ENCODE results near the gene SIGMAR1. TPM values are rescaled to one million over a fixed set of nuclear protein-coding genes. Genes with fewer than 3 reads are reported as not detected.

Gene SIGMAR1
- total RNA-seq, 2 experiments from 2014 or later = 11.7 to 12.1 TPM

GRCh38 chr9:34600908-34601307 lies 36.7 kb downstream of the SIGMAR1 start:
- H3K9me3 ChIP-seq (ENCODE audit: control insufficient read depth in 1 of 2, insufficient read depth in 1 of 2, low read length in 2 of 2) = no peaks in the 10 kb centered on the region
- POLR2A ChIA-PET = no interaction called here
- DNase-seq = no peak
- CTCF ChIA-PET = no interaction called here
- no peak overlapping the region for H3K27ac ChIP-seq (ENCODE audit: low read depth in 1 of 2, low read length in 2 of 2)
- H3K4me3 Mint-ChIP-seq = no peak overlapping the region
- H3K9me3 Mint-ChIP-seq = no peaks in the 10 kb centered on the region
- H3K36me3 Mint-ChIP-seq (ENCODE audit: low read depth) = no peaks in the 10 kb centered on the region
- TF ChIP-seq CTCF (IDR thresholded peaks at IDR 0.05) = no peak
- no peaks in the 10 kb centered on the region for H3K36me3 ChIP-seq (ENCODE audit: insufficient read depth, low read length)
- H3K27me3 ChIP-seq (ENCODE audit: control insufficient read depth in 1 of 2, insufficient read depth in 2 of 2, low read length in 2 of 2) = no peaks in the 10 kb centered on the region
- no peaks in the 10 kb centered on the region for H3K4me1 Mint-ChIP-seq (ENCODE audit: low read depth)
- no peak overlapping the region for H3K4me3 ChIP-seq (ENCODE audit: low read length)
- H3K4me1 ChIP-seq (ENCODE audit: insufficient read depth, low read length) = no peaks in the 10 kb centered on the region
- ATAC-seq (ENCODE audit: poor library complexity) = no peak
- H3K27me3 Mint-ChIP-seq = peaks cover 19% of the 10 kb centered on the region
- H3K27ac Mint-ChIP-seq = no peak overlapping the region
- intact Hi-C loops (cut with DNase I, micrococcal nuclease) = loop anchor here in 1 of 2 experiments (2.0 kb wide), 1 partner anchor 52 kb away; no protein-coding TSS in a partner anchor

- ChIA-PET CTCF (no interaction called here), POLR2A (no interaction called here)
- no peak overlapping the region for H3K4me3 ChIP-seq (ENCODE audit: low read length)
- DNase-seq (no peak), ATAC-seq (ENCODE audit: poor library complexity) (no peak)
- no peak for TF ChIP-seq CTCF (IDR thresholded peaks at IDR 0.05)
- Mint-ChIP-seq H3K9me3 (no peaks in the 10 kb centered on the region), H3K4me3 (no peak overlapping the region), H3K27me3 (peaks cover 27% of the 10 kb centered on the region), H3K27ac (no peak overlapping the region), H3K36me3 (ENCODE audit: low read depth) (no peaks in the 10 kb centered on the region), H3K4me1 (ENCODE audit: low read depth) (no peaks in the 10 kb centered on the region)
- no peaks in the 10 kb centered on the region for H3K9me3 ChIP-seq (ENCODE audit: control insufficient read depth in 1 of 2, insufficient read depth in 1 of 2, low read length in 2 of 2)
- H3K27me3 ChIP-seq (ENCODE audit: control insufficient read depth in 1 of 2, insufficient read depth in 2 of 2, low read length in 2 of 2) = peaks cover 0 to under 1% of the 10 kb centered on the region in 2 experiments
- intact Hi-C loops (cut with DNase I, micrococcal nuclease) = loop anchor here in 1 of 2 experiments (10.0 kb wide), 1 partner anchor 55 kb away; no protein-coding TSS in a partner anchor
- no peaks in the 10 kb centered on the region for H3K36me3 ChIP-seq (ENCODE audit: insufficient read depth, low read length)
- no peak overlapping the region for H3K27ac ChIP-seq (ENCODE audit: low read depth in 1 of 2, low read length in 2 of 2)
- no peaks in the 10 kb centered on the region for H3K4me1 ChIP-seq (ENCODE audit: insufficient read depth, low read length)
Observed at GRCh38 chr9:34599546-34599945, 38.0 kb downstream of the SIGMAR1 start.

- Mint-ChIP-seq H3K9me3 (no peaks in the 10 kb centered on the region), H3K4me1 (ENCODE audit: low read depth) (peaks cover 15% of the 10 kb centered on the region), H3K27ac (no peak overlapping the region), H3K4me3 (no peak overlapping the region), H3K36me3 (ENCODE audit: low read depth) (no peaks in the 10 kb centered on the region), H3K27me3 (peaks cover 65% of the 10 kb centered on the region)
- ATAC-seq (ENCODE audit: poor library complexity) (no peak), DNase-seq (no peak)
- ChIA-PET POLR2A (no interaction called here), CTCF (interaction anchor here (1.3 kb wide), 1 partner anchor 40 kb away, joined by 3 read pairs; no protein-coding TSS in a partner anchor)
- Histone ChIP-seq H3K27ac (ENCODE audit: low read depth in 1 of 2, low read length in 2 of 2) (no peak overlapping the region), H3K27me3 (ENCODE audit: control insufficient read depth in 1 of 2, insufficient read depth in 2 of 2, low read length in 2 of 2) (peaks cover 44 to 50% of the 10 kb centered on the region in 2 experiments), H3K4me1 (ENCODE audit: insufficient read depth, low read length) (peaks cover 26% of the 10 kb centered on the region), H3K9me3 (ENCODE audit: control insufficient read depth in 1 of 2, insufficient read depth in 1 of 2, low read length in 2 of 2) (peaks cover 0 to 17% of the 10 kb centered on the region in 2 experiments), H3K36me3 (ENCODE audit: insufficient read depth, low read length) (no peaks in the 10 kb centered on the region), H3K4me3 (ENCODE audit: low read length) (no peak overlapping the region)
- TF ChIP-seq CTCF (IDR thresholded peaks at IDR 0.05) = no peak
- intact Hi-C loops (cut with DNase I, micrococcal nuclease) = loop anchor here (5.0 to 10.0 kb wide), 2 partner anchors 49 to 262 kb away; no protein-coding TSS in a partner anchor
Observed at GRCh38 chr9:34594177-34594576, 43.4 kb downstream of the SIGMAR1 start.

Measured in CD4-positive, alpha-beta T cell (primary cell).